SH-SY5Y (cell line): ENCODE results near the gene RNF25.

Experiments
- GATA2 ChIP-seq: IDR thresholded peaks from 2 replicates; pipeline ENCODE4 v1.6.1; 2011; ENCODE audit warnings: mild to moderate bottlenecking, low read depth, low read length
- GATA3 ChIP-seq: IDR thresholded peaks from 2 replicates; pipeline ENCODE4 v1.6.1; 2011; ENCODE audit warnings: low read depth, mild to moderate bottlenecking, low read length, moderate library complexity

RNF25 gene

DNA sequence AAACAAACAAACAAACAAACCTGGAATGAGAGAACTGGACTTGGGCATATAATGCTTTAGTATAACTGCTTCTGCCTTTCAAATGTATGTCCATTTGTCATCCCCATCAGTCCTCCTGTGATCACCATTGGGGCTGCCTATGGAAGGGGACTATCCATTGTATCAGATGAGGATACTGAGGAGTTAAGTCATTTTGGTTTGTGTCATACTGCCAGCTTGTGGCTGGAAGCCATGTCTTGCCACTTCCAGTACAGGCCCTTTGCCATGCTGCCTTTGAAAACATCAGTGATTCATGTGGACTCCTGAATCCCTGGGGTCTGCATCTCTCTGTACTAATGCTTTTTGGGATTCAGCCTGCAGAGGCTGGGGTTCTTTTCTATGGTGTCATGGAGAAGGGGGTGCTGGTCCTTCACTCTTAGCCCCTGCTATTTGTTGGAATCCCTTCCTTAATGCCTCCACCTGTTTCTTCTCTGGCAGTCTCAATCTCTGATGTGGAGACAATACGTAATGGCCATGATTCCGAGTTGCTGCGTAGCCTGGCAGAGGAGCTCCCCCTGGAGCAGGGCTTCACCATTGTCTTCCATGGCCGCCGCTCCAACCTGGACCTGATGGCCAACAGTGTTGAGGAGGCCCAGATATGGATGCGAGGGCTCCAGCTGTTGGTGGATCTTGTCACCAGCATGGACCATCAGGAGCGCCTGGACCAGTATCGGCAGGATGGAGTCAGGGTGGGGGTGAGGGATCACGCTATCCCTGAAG, 53.5 kb downstream of the RNF25 start:
- TF ChIP-seq GATA2 (no peak), GATA3 (no peak)

DNA sequence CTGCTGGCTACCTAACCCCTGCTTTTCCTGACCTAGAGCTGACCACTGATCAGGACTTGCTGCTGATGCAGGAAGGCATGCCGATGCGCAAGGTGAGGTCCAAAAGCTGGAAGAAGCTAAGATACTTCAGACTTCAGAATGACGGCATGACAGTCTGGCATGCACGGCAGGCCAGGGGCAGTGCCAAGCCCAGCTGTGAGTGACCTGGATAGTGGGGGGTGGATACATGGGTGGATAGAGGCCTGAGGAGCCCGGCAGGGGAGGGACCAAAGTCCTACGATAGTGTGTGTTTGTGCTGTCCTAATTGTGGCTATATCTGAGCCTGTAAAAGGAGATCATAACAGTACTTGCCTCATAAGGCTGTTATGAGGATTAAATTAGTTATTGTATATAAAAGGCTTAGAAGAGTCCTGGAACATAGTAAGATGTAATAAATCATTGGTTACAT, 55.9 kb downstream of the RNF25 start:
- TF ChIP-seq GATA2 (no peak), GATA3 (no peak)
